Measurements from ENCODE around the gene AKAP13. TPM values are rescaled to one million over a fixed set of nuclear protein-coding genes. Genes with fewer than 3 reads are reported as not detected.

The AKAP13 gene
- total and polyA plus RNA-seq, 2 of the 13 experiments (the other 11 are each of a cell fraction or from before 2014, with no cell fraction given) = 6.7 to 27.1 TPM

DNA sequence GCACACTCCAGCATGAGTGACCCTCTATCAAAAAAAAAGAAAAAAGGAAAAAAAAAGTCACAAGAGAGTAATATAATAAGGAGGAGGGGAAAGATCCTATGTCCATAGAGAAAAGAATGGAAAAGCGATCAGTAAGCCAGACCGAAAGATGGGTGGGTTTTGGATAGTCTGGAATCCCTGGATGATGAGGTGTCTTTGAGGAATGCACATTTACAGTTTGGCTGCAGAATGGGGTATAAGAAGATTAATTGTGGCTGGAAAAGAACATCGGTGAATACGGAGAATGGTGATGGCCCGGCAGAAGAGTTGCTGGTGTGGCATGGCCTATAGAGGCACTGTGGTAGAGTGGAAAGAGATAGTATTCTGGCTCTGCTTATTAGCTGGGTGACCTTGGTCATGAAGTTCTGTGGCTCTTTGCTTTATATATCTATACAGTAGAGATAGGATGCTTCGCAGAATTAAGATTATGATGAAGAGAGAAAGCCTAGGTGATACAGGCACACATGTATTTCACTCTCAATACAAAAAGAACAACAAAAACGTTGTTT, 187.9 kb downstream of the AKAP13 start:
- Histone ChIP-seq H2AFZ (ENCODE audit: low read length) (no peak overlapping the region), H3K27ac (ENCODE audit: extremely low read length, insufficient read depth, low read length) (no peak overlapping the region), H3K36me3 (replicated peaks in 1 of 2; ENCODE audit: control insufficient read depth in 1 of 2, insufficient read depth in 2 of 2, low read length in 2 of 2) (no peaks in the 10 kb centered on the region), H3K4me1 (ENCODE audit: insufficient read depth, low read length) (peaks cover 4% of the 10 kb centered on the region), H3K4me3 (replicated peaks in 1 of 3; ENCODE audit: insufficient read depth in 1 of 3, low read depth in 2 of 3, low read length in 3 of 3) (no peak overlapping the region), H3K79me2 (ENCODE audit: insufficient read depth, low read length) (no peaks in the 10 kb centered on the region), H3K27me3 (ENCODE audit: control insufficient read depth in 1 of 2, insufficient read depth in 2 of 2, low read length in 2 of 2) (no peaks in the 10 kb centered on the region), H3K4me2 (ENCODE audit: low read depth, low read length) (no peak overlapping the region), H3K9ac (ENCODE audit: insufficient read depth, low read depth, low read length) (no peak overlapping the region), H4K20me1 (ENCODE audit: insufficient read depth, low read length) (no peaks in the 10 kb centered on the region), H3K9me3 (ENCODE audit: low read length) (no peaks in the 10 kb centered on the region)
- FAIRE-seq (no peak), ATAC-seq (no peak), DNase-seq (ENCODE audit: low spot score) (no peak)
- ChIA-PET POLR2A (no interaction called here), CTCF (ENCODE audit: low intra/inter-chr PET ratio, low total read pairs) (no interaction called here)
- TF ChIP-seq ZNF337 (CRISPR knock-in tag; IDR thresholded peaks at IDR 0.05; ENCODE audit: borderline replicate concordance, low read depth) = no peak
- TF ChIP-seq, protein P1, sequence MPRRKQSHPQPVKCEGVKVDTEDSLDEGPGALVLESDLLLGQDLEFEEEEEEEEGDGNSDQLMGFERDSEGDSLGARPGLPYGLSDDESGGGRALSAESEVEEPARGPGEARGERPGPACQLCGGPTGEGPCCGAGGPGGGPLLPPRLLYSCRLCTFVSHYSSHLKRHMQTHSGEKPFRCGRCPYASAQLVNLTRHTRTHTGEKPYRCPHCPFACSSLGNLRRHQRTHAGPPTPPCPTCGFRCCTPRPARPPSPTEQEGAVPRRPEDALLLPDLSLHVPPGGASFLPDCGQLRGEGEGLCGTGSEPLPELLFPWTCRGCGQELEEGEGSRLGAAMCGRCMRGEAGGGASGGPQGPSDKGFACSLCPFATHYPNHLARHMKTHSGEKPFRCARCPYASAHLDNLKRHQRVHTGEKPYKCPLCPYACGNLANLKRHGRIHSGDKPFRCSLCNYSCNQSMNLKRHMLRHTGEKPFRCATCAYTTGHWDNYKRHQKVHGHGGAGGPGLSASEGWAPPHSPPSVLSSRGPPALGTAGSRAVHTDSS (CRISPR knock-in tag; conservative IDR thresholded peaks at IDR 0.05) = no peak
- TF ChIP-seq POLR2G (IDR thresholded peaks at IDR 0.05; ENCODE audit: low read depth, low read length) = no peak
- TF ChIP-seq ZNF720 (CRISPR knock-in tag; IDR thresholded peaks at IDR 0.05) = no peak
- TF ChIP-seq SKI (IDR thresholded peaks at IDR 0.05; ENCODE audit: partially characterized antibody) = no peak
- TF ChIP-seq SALL1 (CRISPR knock-in tag; IDR thresholded peaks at IDR 0.05) = no peak
- TF ChIP-seq ZNF510 (CRISPR knock-in tag; IDR thresholded peaks at IDR 0.05; ENCODE audit: low read depth) = no peak
- TF ChIP-seq CBX5 (CRISPR knock-in tag; IDR thresholded peaks at IDR 0.05; ENCODE audit: borderline replicate concordance) = no peak
- TF ChIP-seq ZNF44 (CRISPR knock-in tag; IDR thresholded peaks at IDR 0.05) = no peak
- no peak for TF ChIP-seq KAT7 (CRISPR knock-in tag; IDR thresholded peaks at IDR 0.05; ENCODE audit: borderline replicate concordance)
- no peak for TF ChIP-seq FOXK2 (IDR thresholded peaks at IDR 0.05)
- TF ChIP-seq HDAC1 (CRISPR knock-in tag; IDR thresholded peaks at IDR 0.05) = no peak
- TF ChIP-seq, protein P2, sequence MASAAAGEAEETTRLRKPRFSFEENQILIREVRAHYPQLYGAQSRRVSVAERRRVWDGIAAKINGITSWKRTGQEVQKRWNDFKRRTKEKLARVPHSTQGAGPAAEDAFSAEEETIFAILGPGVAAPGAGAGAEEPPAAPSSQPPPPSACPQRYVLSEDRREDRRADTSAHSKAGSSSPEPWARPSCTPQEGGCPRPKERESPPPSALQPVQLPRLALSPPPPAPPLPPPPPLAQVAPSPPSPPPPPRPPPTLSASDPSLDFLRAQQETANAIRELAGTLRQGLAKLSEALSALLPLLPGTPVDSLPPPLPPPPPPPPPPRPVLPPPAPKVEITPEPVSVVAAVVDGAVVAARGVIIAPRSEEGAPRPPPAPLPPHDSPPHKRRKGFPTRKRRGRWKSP (CRISPR knock-in tag; IDR thresholded peaks at IDR 0.05) = no peak
- in situ Hi-C loops (cut with HindIII; ENCODE audit: extremely low pct_ligation_motif_present, low pct_unique_long_range_greater_than_20kb) (no loop called here), intact Hi-C loops (cut with micrococcal nuclease; ENCODE audit: unreplicated experiment) (no loop called here)
- WGBS (ENCODE audit: low lambda C conversion rate) = 92% methylated on average over 7 of the region's 7 CpGs
- no TSS peak for BruUV-seq (replicated peaks)
